HEK293T (cell line): ENCODE results near the gene PIH1D1.

Source experiments
- CTCF ChIA-PET: fragments of 350-600 bp; formaldehyde crosslinking; extraction: SDS; loops from one replicate; lab custom pipeline; 2021; ENCODE audit warnings: antibody characterized with exemption, inconsistent platforms; lab: Yijun Ruan, JAX
- POLR2A ChIA-PET: fragments of 350-600 bp; formaldehyde crosslinking; extraction: SDS; loops from one replicate; lab custom pipeline; 2020; ENCODE audit warnings: antibody characterized with exemption, inconsistent platforms; lab: Yijun Ruan, JAX
- DNase-seq: peaks from one replicate; pipeline ENCODE4 v3.0.0; 2012; ENCODE audit warnings: mixed read lengths; ENCODE audit errors: extremely low spot score
- ARNT ChIP-seq: fragments of 450-650 bp; IDR thresholded peaks from 2 replicates; pipeline ENCODE4 v1.6.1; 2017; ENCODE audit warnings: mild to moderate bottlenecking
- BHLHE40 ChIP-seq: fragments of 450-650 bp; IDR thresholded peaks from 2 replicates; pipeline ENCODE4 v1.6.1; 2016; ENCODE audit warnings: mild to moderate bottlenecking, moderate library complexity, borderline replicate concordance
- CTBP1 ChIP-seq: fragments of 450-650 bp; IDR thresholded peaks from 2 replicates; pipeline ENCODE4 v1.6.1; 2016; ENCODE audit warnings: borderline replicate concordance
- ELF4 ChIP-seq: fragments of 450-650 bp; IDR thresholded peaks from 2 replicates; pipeline ENCODE4 v1.6.1; 2017; ENCODE audit warnings: antibody characterized with exemption
- FOXA1 ChIP-seq: fragments of 450-650 bp; IDR thresholded peaks from 2 replicates; pipeline ENCODE4 v1.6.1; 2016; ENCODE audit warnings: mild to moderate bottlenecking
- FOXK2 ChIP-seq: fragments of 450-650 bp; IDR thresholded peaks from 2 replicates; pipeline ENCODE4 v1.6.1; 2016; ENCODE audit warnings: mild to moderate bottlenecking
- FOXM1 ChIP-seq: fragments of 450-650 bp; IDR thresholded peaks from 2 replicates; pipeline ENCODE4 v1.6.1; 2017; ENCODE audit warnings: mild to moderate bottlenecking, borderline replicate concordance
- HDGF ChIP-seq: fragments of 450-650 bp; IDR thresholded peaks from 2 replicates; pipeline ENCODE4 v1.6.1; 2017; ENCODE audit warnings: antibody characterized with exemption, borderline replicate concordance
- L3MBTL2 ChIP-seq: fragments of 450-650 bp; conservative IDR thresholded peaks from 2 replicates; pipeline ENCODE4 v1.6.1; 2016; ENCODE audit warnings: mild to moderate bottlenecking
- LEF1 ChIP-seq: fragments of 450-650 bp; IDR thresholded peaks from 2 replicates; pipeline ENCODE4 v1.6.1; 2017; ENCODE audit warnings: mild to moderate bottlenecking, borderline replicate concordance
- NFRKB ChIP-seq: fragments of 450-650 bp; IDR thresholded peaks from 2 replicates; pipeline ENCODE4 v1.6.1; 2016; ENCODE audit warnings: mild to moderate bottlenecking, moderate library complexity
- PKNOX1 ChIP-seq: fragments of 450-650 bp; IDR thresholded peaks from 2 replicates; pipeline ENCODE4 v1.6.1; 2016
- SP1 ChIP-seq: fragments of 450-650 bp; IDR thresholded peaks from 2 replicates; pipeline ENCODE4 v1.6.1; 2017
- SUZ12 ChIP-seq: fragments of 450-650 bp; IDR thresholded peaks from 2 replicates; pipeline ENCODE4 v1.6.1; 2016; ENCODE audit warnings: mild to moderate bottlenecking
- TARDBP ChIP-seq: fragments of 450-650 bp; IDR thresholded peaks from 2 replicates; pipeline ENCODE4 v1.6.1; 2016
- ZNF384 ChIP-seq: fragments of 450-650 bp; IDR thresholded peaks from 2 replicates; pipeline ENCODE4 v1.6.1; 2016

PIH1D1 gene

DNA sequence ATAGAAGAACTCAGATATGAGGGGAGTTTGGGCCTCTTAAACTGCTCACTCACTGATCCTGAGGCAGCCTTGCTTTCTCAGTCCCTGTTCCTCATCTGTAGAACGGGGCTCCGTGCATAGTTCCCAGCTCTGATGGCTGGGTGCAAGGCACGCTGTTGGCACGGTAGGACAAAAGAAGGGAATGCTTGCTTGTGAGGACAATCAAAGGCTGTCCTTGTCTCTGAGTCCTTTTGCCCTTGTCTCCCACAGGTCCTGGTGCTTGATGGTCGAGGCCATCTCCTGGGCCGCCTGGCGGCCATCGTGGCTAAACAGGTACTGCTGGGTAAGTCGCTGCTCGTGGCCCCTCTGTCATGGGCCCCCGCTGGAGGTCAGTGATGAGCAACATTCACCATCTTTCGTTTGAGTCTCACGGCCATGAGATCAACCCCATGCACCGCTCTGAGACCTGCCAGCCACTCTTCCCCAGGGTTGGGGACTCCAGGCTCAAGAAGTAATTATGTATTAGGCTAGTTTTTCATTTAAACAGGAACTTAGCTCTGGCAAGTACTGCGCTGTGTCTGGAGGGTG lies 38.1 kb upstream of the PIH1D1 start:
- CTCF ChIA-PET: no interaction called here
- TF ChIP-seq BHLHE40 (no peak), HDGF (no peak), SUZ12 (no peak), PKNOX1 (no peak), L3MBTL2 (no peak), TARDBP (no peak), SP1 (no peak), FOXK2 (no peak), CTBP1 (no peak), FOXM1 (no peak), FOXA1 (no peak), LEF1 (no peak), ZNF384 (no peak), ELF4 (no peak), ARNT (no peak), NFRKB (no peak)
- DNase-seq: no peak
- POLR2A ChIA-PET: interaction anchor here (1.0 to 1.8 kb wide), 2 partner anchors 14 to 38 kb away, joined by 4 read pairs; partner anchors contain the start of gene PIH1D1

GRCh38 chr19:49488863-49489537 lies 37.4 kb upstream of the PIH1D1 start:
- CTCF ChIA-PET: no interaction called here
- POLR2A ChIA-PET: interaction anchor here (1.0 to 1.9 kb wide), 4 partner anchors 10 to 151 kb away, joined by 3 to 15 read pairs (median 4); partner anchors contain the start of genes PIH1D1 and RRAS
- DNase-seq: no peak
- TF ChIP-seq HDGF: no peak
- no peak for TF ChIP-seq CTBP1

DNA sequence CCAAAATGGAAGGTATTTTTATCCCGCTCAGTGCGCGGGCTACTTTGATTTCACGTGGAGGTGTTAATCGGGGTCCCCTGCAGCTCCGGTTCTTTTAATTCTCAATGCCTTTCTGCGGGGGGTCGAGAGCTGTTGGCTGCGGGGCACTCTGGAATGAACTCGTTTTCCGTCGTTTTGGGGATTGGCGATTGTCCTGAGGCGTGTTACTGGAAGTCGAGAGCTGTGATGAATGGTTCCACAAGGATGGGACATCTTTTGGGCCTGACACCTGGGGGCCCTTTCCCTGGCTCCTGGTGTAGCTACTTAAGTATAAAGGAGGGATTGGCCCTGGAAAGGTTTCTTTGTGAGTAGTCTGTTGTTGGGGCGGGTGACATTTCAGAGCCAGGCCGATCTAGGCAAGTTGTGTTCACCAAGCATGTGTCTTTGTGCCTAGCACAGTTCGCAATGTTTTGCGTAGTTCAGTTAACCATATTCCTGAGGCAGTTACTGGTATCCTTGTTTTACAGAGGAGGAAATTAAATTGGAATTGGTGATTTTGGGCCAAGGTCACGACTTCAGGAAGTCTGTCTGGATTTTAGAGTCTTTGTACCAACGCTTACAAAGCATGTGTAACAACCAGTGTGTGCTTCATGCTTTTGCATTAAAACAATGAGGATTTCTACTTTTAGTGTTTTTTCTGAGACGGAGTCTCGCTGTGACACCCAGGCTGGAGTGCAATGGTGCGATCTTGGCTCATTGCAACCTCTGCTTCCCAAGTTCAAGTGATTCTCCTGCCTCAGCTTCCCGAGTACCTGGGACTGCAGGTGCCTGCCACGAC lies 36.6 kb upstream of the PIH1D1 start:
- POLR2A ChIA-PET: interaction anchor here (1.1 to 1.9 kb wide), 6 partner anchors 8 to 152 kb away, joined by 3 to 15 read pairs (median 6); partner anchors contain the start of genes ALDH16A1, PIH1D1, RPS11 and RRAS
- no peak for DNase-seq
- TF ChIP-seq FOXM1 (no peak), FOXK2 (no peak), LEF1 (no peak), ELF4 (no peak), BHLHE40 (no peak), NFRKB (no peak), PKNOX1 (no peak), CTBP1 (no peak), ZNF384 (no peak), FOXA1 (no peak), TARDBP (no peak)
- CTCF ChIA-PET: no interaction called here

DNA sequence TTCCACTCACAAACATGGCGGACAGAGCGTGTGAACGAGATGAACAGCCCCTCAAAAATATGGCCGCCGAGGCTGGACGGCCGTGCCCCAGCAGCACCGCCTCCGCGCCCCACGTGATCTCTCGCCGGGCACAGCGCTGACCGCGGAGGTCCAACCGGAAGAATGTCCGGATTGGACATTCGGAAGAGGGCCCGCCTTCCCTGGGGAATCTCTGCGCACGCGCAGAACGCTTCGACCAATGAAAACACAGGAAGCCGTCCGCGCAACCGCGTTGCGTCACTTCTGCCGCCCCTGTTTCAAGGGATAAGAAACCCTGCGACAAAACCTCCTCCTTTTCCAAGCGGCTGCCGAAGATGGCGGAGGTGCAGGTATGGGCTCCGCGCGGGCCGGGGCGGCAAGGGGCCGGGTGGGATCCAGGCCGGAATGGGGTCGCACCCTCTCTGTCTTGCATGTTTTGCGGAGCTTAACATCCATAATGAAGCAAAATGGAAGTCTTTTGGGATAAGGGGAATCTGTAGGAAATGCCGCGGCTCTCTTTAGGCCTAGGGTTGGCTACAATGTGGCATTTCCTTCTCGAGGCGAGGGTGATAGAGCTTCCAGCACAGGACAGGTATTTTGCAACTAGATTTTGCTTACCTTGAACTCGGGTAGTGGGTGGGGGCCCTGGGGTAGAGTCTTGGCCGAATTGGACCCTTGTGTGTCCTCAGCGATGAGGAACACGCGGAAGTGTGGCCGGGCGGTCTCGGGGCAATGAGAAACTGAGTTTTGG lies 35.8 kb upstream of the PIH1D1 start, which contains the start of gene RPL13A:
TSS of gene RPL13A (plus strand) at position 332 of the 769 bp plus-strand sequence. CDS start at position 354, 22 bp downstream.
- CTCF ChIA-PET: no interaction called here
- peak; percentile 98 for DNase-seq
- TF ChIP-seq NFRKB: peak; percentile 80
- peak; percentile 94 for TF ChIP-seq ELF4
- TF ChIP-seq BHLHE40: no peak
- no peak; the same call in 1 of the 2 replicates for TF ChIP-seq TARDBP
- no peak; the same call in 1 of the 2 replicates for TF ChIP-seq L3MBTL2
- POLR2A ChIA-PET: interaction anchor here (1.1 to 1.9 kb wide), 5 partner anchors 8 to 153 kb away, joined by 3 to 15 read pairs (median 7); partner anchors contain the start of genes ALDH16A1, RPS11 and RRAS

GRCh38 chr19:49486710-49487276 lies 35.2 kb upstream of the PIH1D1 start:
- ChIA-PET POLR2A (interaction anchor here (1.5 kb wide), 1 partner anchor 9 kb away, joined by 10 read pairs; the partner anchor contains the start of gene RPS11), CTCF (no interaction called here)
- no peak for DNase-seq
- TF ChIP-seq BHLHE40 (no peak), SP1 (no peak), FOXM1 (no peak), L3MBTL2 (no peak; the same call in 1 of the 2 replicates), ELF4 (no peak), LEF1 (no peak), TARDBP (no peak), CTBP1 (no peak), HDGF (no peak), PKNOX1 (no peak), ZNF384 (no peak), FOXK2 (no peak), NFRKB (no peak), SUZ12 (no peak), FOXA1 (no peak), ARNT (no peak)
